ENCODE data around the gene CLCN4.
A peak's percentile ranks its signal among the peaks of the same experiment; 100 is the strongest.

CLCN4 gene

DNA sequence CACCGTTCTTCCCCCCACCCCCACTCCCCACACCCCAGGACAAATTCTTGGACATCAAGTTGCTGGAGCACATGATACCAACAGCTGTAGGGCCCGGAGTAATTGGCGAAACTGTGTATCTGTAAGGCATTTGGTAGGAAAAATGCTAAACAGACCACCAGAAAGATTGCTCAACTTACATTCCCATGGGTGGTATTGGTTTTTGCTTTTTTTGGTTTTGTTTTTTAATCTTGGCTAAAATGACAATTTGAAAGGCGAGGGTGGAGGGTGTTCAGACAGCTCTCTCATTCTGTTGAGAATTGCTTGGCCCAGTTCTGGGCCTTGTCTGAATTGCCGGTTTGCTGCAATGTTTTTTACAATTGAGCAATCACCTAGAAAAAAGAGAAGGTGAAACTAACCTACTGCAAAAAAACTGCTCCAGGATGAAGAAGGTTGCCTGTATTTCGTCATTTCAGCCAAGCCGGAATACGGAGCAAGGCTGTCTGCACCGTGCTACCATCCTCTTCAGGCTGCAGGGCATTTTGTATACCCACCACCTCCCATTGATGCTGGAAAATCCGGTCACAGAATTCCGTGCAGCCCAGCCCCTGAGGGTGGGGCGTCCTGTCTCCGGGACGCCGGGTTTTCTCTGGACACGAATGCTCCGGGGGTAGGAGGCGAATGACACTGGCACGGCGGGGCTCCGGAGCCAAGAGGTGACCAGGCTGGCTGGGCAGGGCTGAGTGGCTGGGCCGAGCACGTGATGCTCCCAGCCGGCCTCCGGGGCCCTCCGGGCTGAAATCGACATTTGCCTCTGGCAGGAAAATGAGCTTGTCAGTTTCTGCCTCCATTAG, at the start of gene CLCN4:
CLCN4 (plus strand) TSS at position 777 of the 833 bp plus-strand sequence. CDS start 28,058 bp downstream, outside the sequence.
- TF ChIP-seq ZNF707 (tag by site-specific recombination; IDR thresholded peaks at IDR 0.05) (no peak), ZNF658 (tag by site-specific recombination; IDR thresholded peaks at IDR 0.05) (no peak), KLF9 (tag by site-specific recombination; IDR thresholded peaks at IDR 0.05; ENCODE audit: low read depth) (no peak), SALL2 (tag by site-specific recombination; IDR thresholded peaks at IDR 0.05; ENCODE audit: borderline replicate concordance) (no peak), TRIM28 (IDR thresholded peaks at IDR 0.05; ENCODE audit: borderline replicate concordance, low read length) (peak; percentile 74; the same call in 1 of the 2 replicates)
- H3K4me1 ChIP-seq (ENCODE audit: control insufficient read depth, insufficient read depth, low read length): no peaks in the 10 kb centered on the region
- ChIA-PET POLR2A (interaction anchor here (0.5 kb wide), 1 partner anchor 615 kb away, joined by 5 read pairs; no protein-coding TSS in a partner anchor), CTCF (no interaction called here)
- H3K36me3 ChIP-seq (ENCODE audit: control insufficient read depth in 2 of 2, insufficient read depth in 1 of 2, low read length in 2 of 2): peaks cover 0 to 12% of the 10 kb centered on the region in 2 experiments; a peak in 1 of 3 replicates
- no peak within 1 kb of the TSS for H3K27ac ChIP-seq (ENCODE audit: extremely low read depth, low read depth, low read length)
- no peaks in the 10 kb centered on the region for H3K9me3 ChIP-seq (ENCODE audit: control insufficient read depth, insufficient read depth, low read depth, low read length)
- H3K4me3 ChIP-seq (ENCODE audit: low read depth, low read length): peak within 1 kb of the TSS; percentile 21

DNA sequence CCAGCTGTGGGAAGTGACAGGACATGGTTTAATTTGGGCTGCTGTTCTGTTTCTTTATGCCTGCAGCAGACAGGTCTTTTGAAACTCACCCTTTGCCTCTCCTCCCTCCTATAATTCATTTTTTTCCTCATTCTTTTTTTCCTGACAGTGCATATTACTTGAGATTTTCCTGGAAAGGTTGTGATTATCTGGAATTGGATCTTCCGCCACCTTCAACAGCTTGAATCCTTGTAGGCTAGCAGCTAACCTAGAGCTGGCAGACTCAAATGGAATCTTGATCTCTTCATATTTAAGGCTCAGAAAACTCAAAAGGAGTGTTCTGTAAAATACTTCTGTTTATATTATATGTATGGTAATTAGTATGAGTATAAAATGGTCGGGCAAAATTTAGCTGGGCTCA, 49.3 kb upstream of the CLCN4 start:
- no peaks in the 10 kb centered on the region for H3K9me3 ChIP-seq (ENCODE audit: control insufficient read depth, insufficient read depth, low read depth, low read length)
- TF ChIP-seq SETDB1 (IDR thresholded peaks at IDR 0.05; ENCODE audit: insufficient read length, low read length) (no peak), ZNF830 (tag by site-specific recombination; IDR thresholded peaks at IDR 0.05; ENCODE audit: low read depth) (no peak), ZNF623 (tag by site-specific recombination; IDR thresholded peaks at IDR 0.05) (no peak), MEIS1 (CRISPR knock-in tag; IDR thresholded peaks at IDR 0.05; ENCODE audit: borderline replicate concordance) (no peak), ZNF350 (tag by site-specific recombination; IDR thresholded peaks at IDR 0.05) (no peak), ZBTB20 (tag by site-specific recombination; IDR thresholded peaks at IDR 0.05) (no peak)
- TF ChIP-seq, protein P1, sequence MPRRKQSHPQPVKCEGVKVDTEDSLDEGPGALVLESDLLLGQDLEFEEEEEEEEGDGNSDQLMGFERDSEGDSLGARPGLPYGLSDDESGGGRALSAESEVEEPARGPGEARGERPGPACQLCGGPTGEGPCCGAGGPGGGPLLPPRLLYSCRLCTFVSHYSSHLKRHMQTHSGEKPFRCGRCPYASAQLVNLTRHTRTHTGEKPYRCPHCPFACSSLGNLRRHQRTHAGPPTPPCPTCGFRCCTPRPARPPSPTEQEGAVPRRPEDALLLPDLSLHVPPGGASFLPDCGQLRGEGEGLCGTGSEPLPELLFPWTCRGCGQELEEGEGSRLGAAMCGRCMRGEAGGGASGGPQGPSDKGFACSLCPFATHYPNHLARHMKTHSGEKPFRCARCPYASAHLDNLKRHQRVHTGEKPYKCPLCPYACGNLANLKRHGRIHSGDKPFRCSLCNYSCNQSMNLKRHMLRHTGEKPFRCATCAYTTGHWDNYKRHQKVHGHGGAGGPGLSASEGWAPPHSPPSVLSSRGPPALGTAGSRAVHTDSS (tag by site-specific recombination; IDR thresholded peaks at IDR 0.05): no peak
- TF ChIP-seq, protein P2, sequence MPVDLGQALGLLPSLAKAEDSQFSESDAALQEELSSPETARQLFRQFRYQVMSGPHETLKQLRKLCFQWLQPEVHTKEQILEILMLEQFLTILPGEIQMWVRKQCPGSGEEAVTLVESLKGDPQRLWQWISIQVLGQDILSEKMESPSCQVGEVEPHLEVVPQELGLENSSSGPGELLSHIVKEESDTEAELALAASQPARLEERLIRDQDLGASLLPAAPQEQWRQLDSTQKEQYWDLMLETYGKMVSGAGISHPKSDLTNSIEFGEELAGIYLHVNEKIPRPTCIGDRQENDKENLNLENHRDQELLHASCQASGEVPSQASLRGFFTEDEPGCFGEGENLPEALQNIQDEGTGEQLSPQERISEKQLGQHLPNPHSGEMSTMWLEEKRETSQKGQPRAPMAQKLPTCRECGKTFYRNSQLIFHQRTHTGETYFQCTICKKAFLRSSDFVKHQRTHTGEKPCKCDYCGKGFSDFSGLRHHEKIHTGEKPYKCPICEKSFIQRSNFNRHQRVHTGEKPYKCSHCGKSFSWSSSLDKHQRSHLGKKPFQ (tag by site-specific recombination; IDR thresholded peaks at IDR 0.05): no peak
- ChIA-PET CTCF (interaction anchor here (0.6 to 3.6 kb wide), 3 partner anchors 12 to 223 kb away, joined by 4 to 14 read pairs (median 5); no protein-coding TSS in a partner anchor), POLR2A (no interaction called here)
- no peaks in the 10 kb centered on the region for H3K4me1 ChIP-seq (ENCODE audit: control insufficient read depth, insufficient read depth, low read length)
- H3K36me3 ChIP-seq (ENCODE audit: control insufficient read depth in 2 of 2, insufficient read depth in 1 of 2, low read length in 2 of 2): no peaks in the 10 kb centered on the region
- H3K27ac ChIP-seq (ENCODE audit: extremely low read depth, low read depth, low read length): no peak overlapping the region
- no peak overlapping the region for H3K4me3 ChIP-seq (ENCODE audit: low read depth, low read length)

DNA sequence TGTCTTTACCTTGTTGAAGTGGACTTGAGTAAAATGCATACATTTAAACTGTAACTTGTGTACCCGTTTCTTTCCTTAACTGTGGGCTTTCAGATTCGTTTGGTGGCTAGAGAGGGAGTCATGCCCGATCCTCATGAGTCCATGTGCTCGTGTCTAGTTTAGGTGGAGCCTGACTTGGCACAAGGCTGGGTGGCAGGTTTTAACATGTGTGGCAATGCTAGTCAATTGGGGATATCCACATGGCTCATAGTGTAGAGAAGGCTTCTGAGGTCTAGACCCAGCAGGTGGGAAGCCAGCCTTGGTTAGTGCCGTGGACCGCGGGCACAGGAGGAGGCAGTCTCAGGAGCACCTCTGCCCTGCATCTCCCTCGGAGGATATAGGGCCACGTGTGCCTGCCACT, 48.5 kb upstream of the CLCN4 start:
- CTCF ChIA-PET: interaction anchor here (3.6 kb wide), 1 partner anchor 11 kb away, joined by 14 read pairs; no protein-coding TSS in a partner anchor
- no peaks in the 10 kb centered on the region for H3K9me3 ChIP-seq (ENCODE audit: control insufficient read depth, insufficient read depth, low read depth, low read length)
- H3K4me3 ChIP-seq (ENCODE audit: low read depth, low read length): no peak overlapping the region
- no peak overlapping the region for H3K27ac ChIP-seq (ENCODE audit: extremely low read depth, low read depth, low read length)
- no peaks in the 10 kb centered on the region for H3K4me1 ChIP-seq (ENCODE audit: control insufficient read depth, insufficient read depth, low read length)
- POLR2A ChIA-PET: no interaction called here
- H3K36me3 ChIP-seq (ENCODE audit: control insufficient read depth in 2 of 2, insufficient read depth in 1 of 2, low read length in 2 of 2): no peaks in the 10 kb centered on the region
- TF ChIP-seq ZNF792 (tag by site-specific recombination; IDR thresholded peaks at IDR 0.05) (no peak), ZNF202 (tag by site-specific recombination; IDR thresholded peaks at IDR 0.05; ENCODE audit: borderline replicate concordance) (no peak), ZNF707 (tag by site-specific recombination; IDR thresholded peaks at IDR 0.05) (no peak), SP2 (tag by site-specific recombination; IDR thresholded peaks at IDR 0.05) (no peak), ZNF404 (tag by site-specific recombination; IDR thresholded peaks at IDR 0.05) (no peak), ZNF561 (tag by site-specific recombination; IDR thresholded peaks at IDR 0.05; ENCODE audit: borderline replicate concordance) (no peak), ZNF350 (tag by site-specific recombination; IDR thresholded peaks at IDR 0.05) (no peak), ZNF223 (tag by site-specific recombination; IDR thresholded peaks at IDR 0.05) (no peak)
- TF ChIP-seq, protein P3, sequence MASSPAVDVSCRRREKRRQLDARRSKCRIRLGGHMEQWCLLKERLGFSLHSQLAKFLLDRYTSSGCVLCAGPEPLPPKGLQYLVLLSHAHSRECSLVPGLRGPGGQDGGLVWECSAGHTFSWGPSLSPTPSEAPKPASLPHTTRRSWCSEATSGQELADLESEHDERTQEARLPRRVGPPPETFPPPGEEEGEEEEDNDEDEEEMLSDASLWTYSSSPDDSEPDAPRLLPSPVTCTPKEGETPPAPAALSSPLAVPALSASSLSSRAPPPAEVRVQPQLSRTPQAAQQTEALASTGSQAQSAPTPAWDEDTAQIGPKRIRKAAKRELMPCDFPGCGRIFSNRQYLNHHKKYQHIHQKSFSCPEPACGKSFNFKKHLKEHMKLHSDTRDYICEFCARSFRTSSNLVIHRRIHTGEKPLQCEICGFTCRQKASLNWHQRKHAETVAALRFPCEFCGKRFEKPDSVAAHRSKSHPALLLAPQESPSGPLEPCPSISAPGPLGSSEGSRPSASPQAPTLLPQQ (tag by site-specific recombination; IDR thresholded peaks at IDR 0.05): no peak
- TF ChIP-seq, protein P4, sequence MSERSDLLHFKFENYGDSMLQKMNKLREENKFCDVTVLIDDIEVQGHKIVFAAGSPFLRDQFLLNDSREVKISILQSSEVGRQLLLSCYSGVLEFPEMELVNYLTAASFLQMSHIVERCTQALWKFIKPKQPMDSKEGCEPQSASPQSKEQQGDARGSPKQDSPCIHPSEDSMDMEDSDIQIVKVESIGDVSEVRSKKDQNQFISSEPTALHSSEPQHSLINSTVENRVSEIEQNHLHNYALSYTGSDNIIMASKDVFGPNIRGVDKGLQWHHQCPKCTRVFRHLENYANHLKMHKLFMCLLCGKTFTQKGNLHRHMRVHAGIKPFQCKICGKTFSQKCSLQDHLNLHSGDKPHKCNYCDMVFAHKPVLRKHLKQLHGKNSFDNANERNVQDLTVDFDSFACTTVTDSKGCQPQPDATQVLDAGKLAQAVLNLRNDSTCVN (tag by site-specific recombination; optimal IDR thresholded peaks at IDR 0.05): no peak
- TF ChIP-seq, protein P5, sequence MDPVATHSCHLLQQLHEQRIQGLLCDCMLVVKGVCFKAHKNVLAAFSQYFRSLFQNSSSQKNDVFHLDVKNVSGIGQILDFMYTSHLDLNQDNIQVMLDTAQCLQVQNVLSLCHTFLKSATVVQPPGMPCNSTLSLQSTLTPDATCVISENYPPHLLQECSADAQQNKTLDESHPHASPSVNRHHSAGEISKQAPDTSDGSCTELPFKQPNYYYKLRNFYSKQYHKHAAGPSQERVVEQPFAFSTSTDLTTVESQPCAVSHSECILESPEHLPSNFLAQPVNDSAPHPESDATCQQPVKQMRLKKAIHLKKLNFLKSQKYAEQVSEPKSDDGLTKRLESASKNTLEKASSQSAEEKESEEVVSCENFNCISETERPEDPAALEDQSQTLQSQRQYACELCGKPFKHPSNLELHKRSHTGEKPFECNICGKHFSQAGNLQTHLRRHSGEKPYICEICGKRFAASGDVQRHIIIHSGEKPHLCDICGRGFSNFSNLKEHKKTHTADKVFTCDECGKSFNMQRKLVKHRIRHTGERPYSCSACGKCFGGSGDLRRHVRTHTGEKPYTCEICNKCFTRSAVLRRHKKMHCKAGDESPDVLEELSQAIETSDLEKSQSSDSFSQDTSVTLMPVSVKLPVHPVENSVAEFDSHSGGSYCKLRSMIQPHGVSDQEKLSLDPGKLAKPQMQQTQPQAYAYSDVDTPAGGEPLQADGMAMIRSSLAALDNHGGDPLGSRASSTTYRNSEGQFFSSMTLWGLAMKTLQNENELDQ (tag by site-specific recombination; IDR thresholded peaks at IDR 0.05; ENCODE audit: low read depth): no peak

All from HEK293 (cell line).